GM21360 (cell line): ENCODE data around the gene ARID1B.
"Not testable (repeated sequence)": the region's sequence is repeated elsewhere in the genome, so short reads cannot be mapped to it uniquely, and the experiment has no call there.

Experiments used
- ATAC-seq: cut with Tn5 transposase; IDR thresholded peaks from one replicate; pipeline ENCODE4 v1.9.1; 2021; ENCODE audit warnings: mild to moderate bottlenecking, moderate library complexity; ENCODE audit not compliant: unreplicated experiment

Gene ARID1B

GRCh38 chr6:156928972-156929371 is 151.8 kb downstream of the ARID1B start:
- no peak for ATAC-seq

GRCh38 chr6:156931283-156931682 is 154.1 kb downstream of the ARID1B start:
- ATAC-seq: no peak

- ATAC-seq: no peak
Measured at GRCh38 chr6:156933201-156934068, 156.3 kb downstream of the ARID1B start.

- ATAC-seq: no peak
Measured at GRCh38 chr6:156934069-156934460, 156.9 kb downstream of the ARID1B start.

- ATAC-seq: no peak
Measured at GRCh38 chr6:156935000-156935399, 157.8 kb downstream of the ARID1B start.

GRCh38 chr6:156938143-156938542 is 161.0 kb downstream of the ARID1B start:
- no peak for ATAC-seq

GRCh38 chr6:156940221-156940620 is 163.0 kb downstream of the ARID1B start:
- no peak for ATAC-seq

GRCh38 chr6:156942266-156942665 is 165.1 kb downstream of the ARID1B start:
- ATAC-seq: no peak

- no peak for ATAC-seq
Measured at GRCh38 chr6:156943166-156943565, 166.0 kb downstream of the ARID1B start.

GRCh38 chr6:156943816-156944215 is 166.6 kb downstream of the ARID1B start:
- ATAC-seq: no peak

- ATAC-seq: no peak
Measured at GRCh38 chr6:156944412-156944811, 167.2 kb downstream of the ARID1B start.

GRCh38 chr6:156945789-156946172 is 168.6 kb downstream of the ARID1B start:
- ATAC-seq: not testable (repeated sequence)

- no peak for ATAC-seq
Measured at GRCh38 chr6:156946370-156946936, 169.3 kb downstream of the ARID1B start.

GRCh38 chr6:156948277-156948676 is 171.1 kb downstream of the ARID1B start:
- ATAC-seq: no peak

- no peak for ATAC-seq
Measured at GRCh38 chr6:156948807-156949206, 171.6 kb downstream of the ARID1B start.

GRCh38 chr6:156949376-156949775 is 172.2 kb downstream of the ARID1B start:
- no peak for ATAC-seq

GRCh38 chr6:156950084-156950483 is 172.9 kb downstream of the ARID1B start:
- no peak for ATAC-seq

GRCh38 chr6:156950531-156950930 is 173.4 kb downstream of the ARID1B start:
- no peak for ATAC-seq

GRCh38 chr6:156952401-156952800 is 175.2 kb downstream of the ARID1B start:
- no peak for ATAC-seq

- ATAC-seq: no peak
Measured at GRCh38 chr6:156953127-156953478, 175.9 kb downstream of the ARID1B start.

GRCh38 chr6:156953479-156954146 is 176.4 kb downstream of the ARID1B start:
- ATAC-seq: no peak

GRCh38 chr6:156954191-156954590 is 177.0 kb downstream of the ARID1B start:
- no peak for ATAC-seq
